Glutamatergic neuron (in vitro differentiated cells): ENCODE results near the gene ZNF277. TPM values are rescaled to one million over a fixed set of nuclear protein-coding genes. Genes with fewer than 3 reads are reported as not detected.

ENCODE experiments used
- DNase-seq: peaks from one replicate; pipeline ENCODE4 v3.0.0; 2022
- H3K27ac Mint-ChIP-seq: one replicate; pipeline ENCODE4 v1.8.0; 2020; ENCODE audit warnings: mild to moderate bottlenecking, mixed read lengths, inconsistent platforms; ENCODE audit not compliant: unreplicated experiment
- H3K27me3 Mint-ChIP-seq: one replicate; pipeline ENCODE4 v1.8.0; 2020; ENCODE audit warnings: mild to moderate bottlenecking, moderate library complexity, mixed read lengths, inconsistent platforms; ENCODE audit not compliant: unreplicated experiment
- H3K36me3 Mint-ChIP-seq: one replicate; pipeline ENCODE4 v1.8.0; 2020; ENCODE audit warnings: mild to moderate bottlenecking, mixed read lengths, inconsistent platforms; ENCODE audit not compliant: unreplicated experiment
- H3K4me1 Mint-ChIP-seq: one replicate; pipeline ENCODE4 v1.8.0; 2020; ENCODE audit warnings: mild to moderate bottlenecking, low read depth, mixed read lengths, inconsistent platforms; ENCODE audit not compliant: unreplicated experiment
- H3K4me3 Mint-ChIP-seq: one replicate; pipeline ENCODE4 v1.8.0; 2020; ENCODE audit warnings: mild to moderate bottlenecking, mixed read lengths, inconsistent platforms; ENCODE audit not compliant: unreplicated experiment
- H3K9me3 Mint-ChIP-seq: one replicate; pipeline ENCODE4 v1.8.0; 2020; ENCODE audit warnings: mild to moderate bottlenecking, moderate library complexity, mixed read lengths, inconsistent platforms; ENCODE audit not compliant: unreplicated experiment
- CTCF ChIP-seq: fragments of 200-600 bp; sonication (generic); IDR thresholded peaks from one replicate; pipeline ENCODE4 v1.5.0; 2021; ENCODE audit not compliant: partially characterized antibody, unreplicated experiment
- total RNA-seq: library from RNA; stranded (reverse); fragmentation: NEBNext Ultra II Directional; extraction: Animal tissue kit (Norgen Biotek cat#: 25700); gene quantifications from one replicate; pipeline ENCODE4 v1.2.1, GENCODE V29; 2021; ENCODE audit not compliant: unreplicated experiment

The ZNF277 gene
- total RNA-seq, 1 donor from 2014 or later: 27.0 TPM

- Mint-ChIP-seq H3K36me3 (peaks cover 6% of the 10 kb centered on the region), H3K4me1 (peaks cover 2% of the 10 kb centered on the region), H3K9me3 (no peaks in the 10 kb centered on the region), H3K4me3 (no peak overlapping the region), H3K27me3 (peaks cover 2% of the 10 kb centered on the region), H3K27ac (no peak overlapping the region)
- DNase-seq: no peak
- no peak for TF ChIP-seq CTCF
Observed at GRCh38 chr7:112254156-112254555, 47.7 kb downstream of the ZNF277 start.

DNA sequence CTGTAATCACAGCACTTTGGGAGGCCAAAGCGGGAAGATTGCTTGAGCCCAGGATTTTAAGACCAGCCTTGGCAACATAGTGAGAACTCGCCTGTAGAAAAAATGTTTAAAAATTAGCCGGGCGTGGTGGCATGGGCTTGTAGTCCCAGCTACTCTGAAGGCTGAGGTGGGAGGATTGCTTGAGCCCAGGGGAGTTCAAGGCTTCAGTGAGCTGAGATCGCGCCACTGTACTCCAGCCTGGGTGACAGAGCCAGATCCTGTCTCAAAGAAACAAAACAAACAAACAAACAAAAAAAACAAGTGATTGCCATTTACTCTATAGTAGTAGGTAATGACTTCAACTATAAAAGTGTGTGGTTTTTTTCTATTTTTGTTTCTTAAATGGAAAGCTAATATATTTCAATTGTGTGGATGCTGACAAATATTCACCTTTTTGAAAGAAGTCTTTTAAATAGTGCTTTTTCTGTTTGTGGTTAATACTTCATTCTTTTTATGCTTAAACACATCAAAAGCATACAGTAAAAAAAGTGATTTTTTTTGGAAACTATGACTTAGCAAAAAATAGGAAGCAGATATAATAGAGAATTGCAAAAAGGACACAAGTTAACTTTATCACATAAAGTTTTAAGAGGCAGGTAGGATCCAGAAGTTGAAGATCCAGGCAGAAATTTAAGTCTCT is 48.4 kb downstream of the ZNF277 start:
- no peak overlapping the region for H3K27ac Mint-ChIP-seq

DNA sequence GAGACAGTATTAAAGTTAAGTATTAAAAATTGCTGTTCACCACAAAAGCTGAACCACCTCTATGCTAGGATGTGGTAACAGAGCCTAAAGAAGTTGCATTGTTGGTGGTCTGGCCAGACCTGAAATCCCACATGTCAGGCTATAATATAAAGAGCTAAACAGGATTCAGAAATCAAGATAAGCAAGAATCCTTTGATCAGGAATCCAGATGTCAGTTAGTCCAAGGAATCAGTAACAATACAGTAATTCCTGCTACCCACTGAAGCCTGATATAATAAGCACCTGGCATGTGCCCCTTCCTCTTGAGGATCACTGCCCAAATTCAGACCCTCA is 48.9 kb downstream of the ZNF277 start:
- DNase-seq: no peak
- peaks cover 6% of the 10 kb centered on the region for H3K36me3 Mint-ChIP-seq
- no peak overlapping the region for H3K27ac Mint-ChIP-seq
- peaks cover 2% of the 10 kb centered on the region for H3K4me1 Mint-ChIP-seq
- TF ChIP-seq CTCF: no peak
- peaks cover under 1% of the 10 kb centered on the region for H3K27me3 Mint-ChIP-seq
- no peaks in the 10 kb centered on the region for H3K9me3 Mint-ChIP-seq
- no peak overlapping the region for H3K4me3 Mint-ChIP-seq

More for the DNA sequence above, 48.4 kb downstream of the ZNF277 start:
- Mint-ChIP-seq H3K4me3 (no peak overlapping the region), H3K9me3 (no peaks in the 10 kb centered on the region), H3K36me3 (peaks cover 6% of the 10 kb centered on the region), H3K4me1 (peaks cover 2% of the 10 kb centered on the region), H3K27me3 (peaks cover 2% of the 10 kb centered on the region)
- no peak for DNase-seq
- TF ChIP-seq CTCF: no peak

DNA sequence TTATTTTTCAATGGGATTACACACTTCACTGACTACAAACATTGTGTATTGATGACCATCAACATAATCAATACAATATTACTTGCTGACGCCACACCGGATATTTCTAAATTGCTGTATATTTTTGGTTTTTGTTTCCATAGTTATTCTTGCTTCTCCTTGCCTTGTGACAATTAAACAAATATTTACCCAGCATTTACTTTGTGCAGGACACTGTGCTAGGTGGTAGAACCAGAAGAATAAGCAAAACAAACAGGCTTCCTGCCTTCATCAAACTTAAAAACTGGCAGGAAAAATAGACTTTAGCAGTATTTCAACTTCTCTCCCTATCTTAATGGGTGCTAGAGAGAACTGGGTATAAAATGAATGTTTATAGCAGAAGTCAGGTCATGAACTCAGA is 50.6 kb downstream of the ZNF277 start:
- Mint-ChIP-seq H3K4me1 (peaks cover 4% of the 10 kb centered on the region), H3K36me3 (no peaks in the 10 kb centered on the region), H3K27ac (no peak overlapping the region), H3K9me3 (no peaks in the 10 kb centered on the region), H3K27me3 (no peaks in the 10 kb centered on the region), H3K4me3 (no peak overlapping the region)
- DNase-seq: no peak
- no peak for TF ChIP-seq CTCF

DNA sequence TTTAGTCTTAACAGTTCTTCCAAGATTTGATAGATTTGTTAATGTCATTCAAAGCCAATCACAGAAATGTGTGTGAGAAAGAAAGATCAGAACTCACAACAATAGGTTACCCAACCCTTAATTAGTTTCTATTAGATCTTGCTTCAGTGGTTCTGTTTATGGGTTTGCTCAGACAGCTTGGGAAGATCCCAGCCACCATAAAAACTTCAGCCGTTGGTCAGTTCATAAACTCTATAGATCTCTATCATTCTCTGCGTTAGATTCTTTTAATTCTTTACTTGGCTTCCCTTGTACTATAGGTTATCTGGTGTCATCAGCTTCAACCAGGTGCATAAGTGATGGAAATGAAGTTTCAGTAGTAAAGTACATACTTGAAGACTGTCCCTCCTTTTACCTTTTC is 54.4 kb downstream of the ZNF277 start:
- Mint-ChIP-seq H3K4me3 (no peak overlapping the region), H3K27me3 (no peaks in the 10 kb centered on the region), H3K36me3 (no peaks in the 10 kb centered on the region), H3K9me3 (no peaks in the 10 kb centered on the region), H3K4me1 (peaks cover 4% of the 10 kb centered on the region), H3K27ac (no peak overlapping the region)
- TF ChIP-seq CTCF: no peak
- DNase-seq: no peak
